Hepatocyte (in vitro differentiated cells): Measurements from ENCODE around the gene NCAPH2. TPM values are rescaled to one million over a fixed set of nuclear protein-coding genes. Genes with fewer than 3 reads are reported as not detected.
"Not testable (repeated sequence)": the region's sequence is repeated elsewhere in the genome, so short reads cannot be mapped to it uniquely, and the experiment has no call there.

ENCODE experiments used
- DNase-seq: peaks from one replicate; pipeline ENCODE4 v3.0.0-alpha.2; 2016; ENCODE audit warnings: low spot score
- H2AFZ ChIP-seq: fragments of 200-600 bp; sonication (generic); 2 replicates; pipeline ENCODE4 v1.6.0; 2016; ENCODE audit warnings: antibody characterized with exemption, mild to moderate bottlenecking
- H3K27ac ChIP-seq: fragments of 200-600 bp; sonication (generic); 2 replicates; pipeline ENCODE4 v1.5.1; 2016; ENCODE audit warnings: mild to moderate bottlenecking
- H3K27me3 ChIP-seq: fragments of 200-600 bp; sonication (generic); 2 replicates; pipeline ENCODE4 v1.6.1; 2016
- H3K36me3 ChIP-seq: fragments of 200-600 bp; sonication (generic); replicated peaks from 2 replicates; pipeline ENCODE4 v1.5.1; 2016; ENCODE audit warnings: low read depth; ENCODE audit not compliant: insufficient read depth
- H3K4me1 ChIP-seq: fragments of 200-600 bp; sonication (generic); 2 replicates; pipeline ENCODE4 v1.5.1; 2016; ENCODE audit warnings: mild to moderate bottlenecking, moderate library complexity; ENCODE audit not compliant: insufficient read depth
- H3K4me2 ChIP-seq: fragments of 200-600 bp; sonication (generic); 2 replicates; pipeline ENCODE4 v1.6.0; 2016
- H3K4me3 ChIP-seq: fragments of 200-600 bp; sonication (generic); 2 replicates; pipeline ENCODE4 v1.5.1; 2016; ENCODE audit warnings: mild to moderate bottlenecking
- H3K79me2 ChIP-seq: fragments of 200-600 bp; sonication (generic); 2 replicates; pipeline ENCODE4 v1.6.0; 2017; ENCODE audit warnings: mild to moderate bottlenecking
- H3K9me2 ChIP-seq: fragments of 200-600 bp; sonication (generic); replicated peaks from 2 replicates; pipeline ENCODE4 v1.6.0; 2017; ENCODE audit warnings: mild to moderate bottlenecking; ENCODE audit not compliant: insufficient read depth
- H3K9me3 ChIP-seq: fragments of 200-600 bp; sonication (generic); 2 replicates; pipeline ENCODE4 v1.5.1; 2016; ENCODE audit warnings: low read depth, mild to moderate bottlenecking
- H4K20me1 ChIP-seq: fragments of 200-600 bp; sonication (generic); 2 replicates; pipeline ENCODE4 v1.6.0; 2016; ENCODE audit warnings: mild to moderate bottlenecking; ENCODE audit not compliant: insufficient read depth, poor library complexity, severe bottlenecking
- EZH2 ChIP-seq: fragments of 200-600 bp; sonication (generic); IDR thresholded peaks from 2 replicates; pipeline ENCODE4 v1.6.1; 2016; ENCODE audit warnings: antibody characterized with exemption, mild to moderate bottlenecking, borderline replicate concordance
- EZH2phosphoT487 ChIP-seq: fragments of 200-600 bp; sonication (generic); IDR thresholded peaks from one replicate; pipeline ENCODE4 v1.6.1; 2018; ENCODE audit warnings: antibody characterized with exemption, mild to moderate bottlenecking, low read depth, moderate library complexity; ENCODE audit not compliant: unreplicated experiment, severe bottlenecking
- whole genome bisulfite sequencing: methylation state at CpG from one replicate; pipeline ENCODE4 v1.1.6; 2016; ENCODE audit warnings: low lambda C conversion rate; ENCODE audit errors: missing lambda C conversion rate; 5-methylcytosine and 5-hydroxymethylcytosine counted together
- polyA plus RNA-seq: library from polyadenylated mRNA; unstranded; fragments of >200 nt; fragmentation: Nextera tagmentation; extraction: Ambion mirVana; gene quantifications from 2 replicates; pipeline ENCODE4 v1.2.1, GENCODE V29; 2016
- total RNA-seq: library from RNA; depleted of rRNA; stranded (reverse); fragments of >200 nt; gene quantifications from 2 replicates; pipeline ENCODE4 v1.2.3, GENCODE V29; 2014
- TF ChIP-seq, protein P1 (sequence below): fragments of 200-600 bp; sonication (generic); IDR thresholded peaks from 2 replicates; pipeline ENCODE4 v1.5.1; 2016; ENCODE audit warnings: antibody characterized with exemption, mild to moderate bottlenecking; ENCODE audit not compliant: poor library complexity

NCAPH2 gene
- total and polyA plus RNA-seq, 2 experiments from 2014 or later: 25.6 to 40.6 TPM

DNA sequence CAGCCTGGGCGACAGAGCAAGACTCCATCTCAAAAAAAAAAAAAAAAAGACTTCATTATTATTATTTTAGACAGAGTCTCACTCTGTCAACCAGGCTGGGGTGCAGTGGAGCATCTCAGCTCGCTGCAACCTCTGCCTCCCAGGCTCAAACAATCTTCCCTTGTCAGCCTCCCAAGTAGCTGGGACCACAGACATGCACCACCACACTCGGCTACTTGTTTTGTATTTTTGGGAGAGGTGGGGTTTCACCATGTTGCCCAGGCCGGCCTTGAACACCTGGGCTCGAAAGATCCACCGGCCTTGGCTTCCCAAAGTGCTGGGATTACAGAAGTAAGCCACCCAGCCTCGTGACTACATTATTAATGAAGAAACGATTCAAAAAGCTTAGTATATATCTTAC lies 27.1 kb downstream of the NCAPH2 start:
- Histone ChIP-seq H3K4me2 (no peak overlapping the region), H3K27me3 (peaks cover 11% of the 10 kb centered on the region), H3K79me2 (no peaks in the 10 kb centered on the region), H4K20me1 (no peaks in the 10 kb centered on the region), H3K9me2 (no peaks in the 10 kb centered on the region), H3K4me1 (peaks cover 37% of the 10 kb centered on the region), H3K9me3 (no peaks in the 10 kb centered on the region), H3K36me3 (no peaks in the 10 kb centered on the region), H2AFZ (no peak overlapping the region), H3K27ac (no peak overlapping the region), H3K4me3 (no peak overlapping the region)
- no peak for DNase-seq
- no peak for TF ChIP-seq EZH2phosphoT487
- TF ChIP-seq, protein P1, sequence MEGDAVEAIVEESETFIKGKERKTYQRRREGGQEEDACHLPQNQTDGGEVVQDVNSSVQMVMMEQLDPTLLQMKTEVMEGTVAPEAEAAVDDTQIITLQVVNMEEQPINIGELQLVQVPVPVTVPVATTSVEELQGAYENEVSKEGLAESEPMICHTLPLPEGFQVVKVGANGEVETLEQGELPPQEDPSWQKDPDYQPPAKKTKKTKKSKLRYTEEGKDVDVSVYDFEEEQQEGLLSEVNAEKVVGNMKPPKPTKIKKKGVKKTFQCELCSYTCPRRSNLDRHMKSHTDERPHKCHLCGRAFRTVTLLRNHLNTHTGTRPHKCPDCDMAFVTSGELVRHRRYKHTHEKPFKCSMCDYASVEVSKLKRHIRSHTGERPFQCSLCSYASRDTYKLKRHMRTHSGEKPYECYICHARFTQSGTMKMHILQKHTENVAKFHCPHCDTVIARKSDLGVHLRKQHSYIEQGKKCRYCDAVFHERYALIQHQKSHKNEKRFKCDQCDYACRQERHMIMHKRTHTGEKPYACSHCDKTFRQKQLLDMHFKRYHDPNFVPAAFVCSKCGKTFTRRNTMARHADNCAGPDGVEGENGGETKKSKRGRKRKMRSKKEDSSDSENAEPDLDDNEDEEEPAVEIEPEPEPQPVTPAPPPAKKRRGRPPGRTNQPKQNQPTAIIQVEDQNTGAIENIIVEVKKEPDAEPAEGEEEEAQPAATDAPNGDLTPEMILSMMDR: no peak
- TF ChIP-seq EZH2: no peak
- WGBS: 93% methylated on average over 7 of the region's 8 CpGs

- no peak overlapping the region for H2AFZ ChIP-seq
- TF ChIP-seq, protein P1: no peak
- no peak for TF ChIP-seq EZH2
- no peak for TF ChIP-seq EZH2phosphoT487
- no peak for DNase-seq
- H3K4me1 ChIP-seq: peaks cover 26% of the 10 kb centered on the region
- H4K20me1 ChIP-seq: no peaks in the 10 kb centered on the region
- H3K4me2 ChIP-seq: no peak overlapping the region
- 77% methylated on average over 3 of the region's 3 CpGs for WGBS
- H3K4me3 ChIP-seq: no peak overlapping the region
- no peaks in the 10 kb centered on the region for H3K79me2 ChIP-seq
- no peaks in the 10 kb centered on the region for H3K9me2 ChIP-seq
- H3K27ac ChIP-seq: no peak overlapping the region
- peaks cover 2% of the 10 kb centered on the region for H3K27me3 ChIP-seq
- H3K36me3 ChIP-seq: no peaks in the 10 kb centered on the region
- H3K9me3 ChIP-seq: no peaks in the 10 kb centered on the region
These were observed 28.2 kb downstream of the NCAPH2 start for GRCh38 chr22:50536226-50536625.

- Histone ChIP-seq H3K27ac (peak overlapping the region; percentile 91), H3K4me3 (no peak overlapping the region), H2AFZ (no peak overlapping the region), H3K79me2 (no peaks in the 10 kb centered on the region), H3K9me3 (no peaks in the 10 kb centered on the region), H3K36me3 (no peaks in the 10 kb centered on the region), H3K4me2 (no peak overlapping the region), H3K4me1 (peaks cover 12% of the 10 kb centered on the region), H3K9me2 (no peaks in the 10 kb centered on the region), H4K20me1 (no peaks in the 10 kb centered on the region), H3K27me3 (no peaks in the 10 kb centered on the region)
- DNase-seq: no peak
- no peak for TF ChIP-seq EZH2phosphoT487
- TF ChIP-seq, protein P1: no peak
- no peak for TF ChIP-seq EZH2
- WGBS: 93% methylated on average over 13 of the region's 13 CpGs
These were observed 29.7 kb downstream of the NCAPH2 start for GRCh38 chr22:50537765-50538164.

GRCh38 chr22:50540381-50540780 lies 32.4 kb downstream of the NCAPH2 start:
- Histone ChIP-seq H3K27me3 (no peaks in the 10 kb centered on the region), H3K4me2 (no peak overlapping the region), H4K20me1 (no peaks in the 10 kb centered on the region), H3K79me2 (no peaks in the 10 kb centered on the region), H3K9me2 (no peaks in the 10 kb centered on the region), H2AFZ (no peak overlapping the region), H3K9me3 (no peaks in the 10 kb centered on the region), H3K4me3 (no peak overlapping the region), H3K4me1 (peaks cover 18% of the 10 kb centered on the region), H3K27ac (peak overlapping the region; percentile 80), H3K36me3 (no peaks in the 10 kb centered on the region)
- DNase-seq: no peak
- whole genome bisulfite sequencing: 83% methylated on average over 10 of the region's 10 CpGs
- TF ChIP-seq EZH2 (no peak), EZH2phosphoT487 (no peak)
- TF ChIP-seq, protein P1: no peak

DNA sequence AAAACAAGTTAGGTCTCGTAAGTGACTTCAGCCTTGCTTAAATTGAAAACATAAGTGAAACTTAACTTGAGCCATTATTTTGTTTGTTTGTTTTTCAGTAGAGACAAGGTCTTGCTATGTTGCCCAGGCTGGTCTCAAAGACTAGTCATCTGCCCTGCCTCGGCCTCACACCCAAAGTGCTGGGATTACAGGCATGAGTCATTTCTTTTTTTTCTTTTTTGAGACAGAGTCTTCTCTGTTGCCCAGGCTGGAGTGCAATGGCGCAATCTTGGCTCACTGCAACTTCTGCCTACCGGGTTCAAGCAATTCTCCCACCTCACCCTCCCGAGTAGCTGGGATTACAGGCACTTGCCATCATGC lies 33.6 kb downstream of the NCAPH2 start:
- DNase-seq: peak; percentile 35
- 74% methylated on average over 5 of the region's 5 CpGs for WGBS
- not testable (repeated sequence) for H3K4me2 ChIP-seq, H4K20me1 ChIP-seq, H3K27me3 ChIP-seq, H3K36me3 ChIP-seq, H3K9me2 ChIP-seq, H3K9me3 ChIP-seq, H2AFZ ChIP-seq, H3K79me2 ChIP-seq, H3K4me3 ChIP-seq
- H3K27ac ChIP-seq: peak overlapping the region; percentile 78
- peaks cover 18% of the 10 kb centered on the region for H3K4me1 ChIP-seq
